ENCODE measurements around the gene ANKRD49.
A peak's percentile ranks its signal among the peaks of the same experiment; 100 is the strongest.

The ANKRD49 gene

GRCh38 chr11:94511932-94512781 lies 18.4 kb downstream of the ANKRD49 start, which contains the start of gene C11orf97:
Gene C11orf97, plus strand, starts transcription at chr11:94512461. Its CDS starts 68 bp downstream, at chr11:94512529.
- DNase-seq = peak in 3 of 4 experiments; percentile 4 to 15 (median 11)

GRCh38 chr11:94513091-94513490 lies 19.3 kb downstream of the ANKRD49 start:
- DNase-seq = no peak

GRCh38 chr11:94515398-94515797 lies 21.6 kb downstream of the ANKRD49 start:
- no peak for DNase-seq

- DNase-seq = no peak
Observed at GRCh38 chr11:94516725-94517124, 22.9 kb downstream of the ANKRD49 start.

GRCh38 chr11:94518300-94518699 lies 24.5 kb downstream of the ANKRD49 start:
- DNase-seq = no peak

- DNase-seq = no peak
Observed at GRCh38 chr11:94519478-94520084, 25.8 kb downstream of the ANKRD49 start.

- no peak for DNase-seq
Observed at GRCh38 chr11:94521684-94522083, 27.9 kb downstream of the ANKRD49 start.

GRCh38 chr11:94524341-94524740 lies 30.6 kb downstream of the ANKRD49 start:
- no peak for DNase-seq

GRCh38 chr11:94525546-94526324 lies 32.0 kb downstream of the ANKRD49 start:
- DNase-seq = no peak

GRCh38 chr11:94526645-94527438 lies 33.1 kb downstream of the ANKRD49 start:
- no peak for DNase-seq

GRCh38 chr11:94528551-94528950 lies 34.8 kb downstream of the ANKRD49 start:
- DNase-seq = no peak

- no peak for DNase-seq
Observed at GRCh38 chr11:94532211-94532610, 38.4 kb downstream of the ANKRD49 start.

- no peak for DNase-seq
Observed at GRCh38 chr11:94533206-94533605, 39.4 kb downstream of the ANKRD49 start.

GRCh38 chr11:94533696-94534630 lies 40.2 kb downstream of the ANKRD49 start:
- DNase-seq = no peak

GRCh38 chr11:94536386-94536785 lies 42.6 kb downstream of the ANKRD49 start:
- no peak for DNase-seq

GRCh38 chr11:94537031-94537600 lies 43.3 kb downstream of the ANKRD49 start:
- no peak for DNase-seq

- DNase-seq = no peak
Observed at GRCh38 chr11:94539420-94539819, 45.6 kb downstream of the ANKRD49 start.

GRCh38 chr11:94543695-94544645 lies 50.2 kb downstream of the ANKRD49 start, which contains the start of gene FUT4:
Gene FUT4, plus strand, starts transcription at chr11:94543921. Its CDS starts 213 bp downstream, at chr11:94544134.
- DNase-seq = peak; percentile 42 to 51 (median 47)

- DNase-seq = peak in 1 of 4 experiments; percentile 11
Observed at GRCh38 chr11:94544646-94545263, 51.0 kb downstream of the ANKRD49 start.
